HFF-Myc (cell line): ENCODE measurements around the gene CD28.

Experiments used
- DNase-seq: peaks from one replicate; pipeline ENCODE4 v3.0.0-alpha.2; 2011; ENCODE audit warnings: low read depth; ENCODE audit errors: extremely low read depth
- H3K4me3 ChIP-seq: replicated peaks from 2 replicates; pipeline ENCODE4 v1.5.1; 2011; ENCODE audit warnings: low read depth, mild to moderate bottlenecking, control low read depth, low read length
- CTCF ChIP-seq: IDR thresholded peaks from 2 replicates; pipeline ENCODE4 v1.5.1; 2012; ENCODE audit warnings: mild to moderate bottlenecking, low read depth, low read length, control low read depth; ENCODE audit errors: missing control alignments

The CD28 gene

DNA sequence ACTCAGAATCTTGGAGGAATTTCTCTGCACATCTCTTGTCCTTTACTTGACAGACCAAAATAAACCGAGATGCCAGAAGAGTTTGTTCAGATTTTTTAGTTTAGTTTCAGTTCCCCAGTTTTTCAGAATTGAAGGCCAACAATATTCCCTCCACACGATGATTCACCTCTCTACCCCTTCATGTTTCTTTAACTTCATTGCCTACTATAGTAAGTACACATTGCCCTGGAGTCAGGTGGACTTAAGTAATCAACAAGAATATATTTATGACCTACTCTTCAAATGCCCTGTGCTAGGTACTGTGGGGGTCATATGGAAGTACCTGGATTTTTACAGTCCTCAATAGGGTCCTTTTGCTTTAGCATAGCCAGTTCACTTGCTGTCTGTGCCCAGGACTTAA, 81.5 kb downstream of the CD28 start:
- no peak for TF ChIP-seq CTCF
- no peak overlapping the region for H3K4me3 ChIP-seq
- DNase-seq = no peak
